ENCODE results near the gene XRCC4. TPM values are rescaled to one million over a fixed set of nuclear protein-coding genes. Genes with fewer than 3 reads are reported as not detected.

Gene XRCC4
- total RNA-seq, 1 donor, result 36.5 TPM

DNA sequence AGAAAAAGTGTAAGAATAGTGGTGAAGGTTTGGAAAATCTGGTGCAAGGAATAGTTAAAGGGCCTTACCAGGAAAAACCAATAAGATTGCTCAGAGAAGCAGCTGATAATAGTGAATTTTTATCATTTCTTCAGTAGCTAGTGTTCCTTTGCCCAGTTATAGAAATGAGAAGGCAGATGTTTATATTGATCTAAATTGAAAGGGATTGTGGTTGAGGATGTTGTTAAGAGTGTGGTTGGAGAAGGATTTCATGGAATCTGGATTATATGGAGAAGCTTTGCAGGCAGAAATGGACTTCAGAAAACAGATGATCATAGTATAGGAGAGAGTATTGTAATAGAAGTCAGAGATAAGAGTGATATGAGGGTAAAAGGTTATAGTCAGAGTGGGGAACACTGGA is 102.6 kb downstream of the XRCC4 start:
- H3K4me3 ChIP-seq (ENCODE audit: low read depth, low read length), result no peak overlapping the region
- peak; percentile 35 for DNase-seq (ENCODE audit: low read depth)
- TF ChIP-seq CTCF (IDR thresholded peaks at IDR 0.05; ENCODE audit: insufficient read depth, low read length), result no peak

DNA sequence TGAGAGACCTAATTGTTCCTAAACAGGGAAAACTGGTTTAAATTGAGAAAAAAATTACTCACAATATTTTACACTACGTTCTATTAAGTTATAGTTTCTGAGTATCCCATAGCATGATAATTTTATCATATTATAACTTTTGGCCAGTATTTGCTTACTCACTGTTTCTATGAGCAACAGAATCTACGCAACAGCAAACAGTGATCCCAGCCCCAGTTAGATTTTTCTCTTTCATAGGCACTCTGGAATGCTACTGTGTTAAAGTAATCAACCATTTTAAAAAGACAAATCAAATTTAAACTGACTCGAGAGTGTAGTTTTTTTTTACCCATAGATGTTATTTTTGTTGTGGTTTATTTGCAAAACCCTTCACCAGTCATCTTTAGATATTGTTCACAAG is 107.2 kb downstream of the XRCC4 start:
- H3K4me3 ChIP-seq (ENCODE audit: low read depth, low read length), result no peak overlapping the region
- DNase-seq (ENCODE audit: low read depth), result peak; percentile 4
- no peak for TF ChIP-seq CTCF (IDR thresholded peaks at IDR 0.05; ENCODE audit: insufficient read depth, low read length)

- no peak overlapping the region for H3K4me3 ChIP-seq (ENCODE audit: low read depth, low read length)
- no peak for DNase-seq (ENCODE audit: low read depth)
- TF ChIP-seq CTCF (IDR thresholded peaks at IDR 0.05; ENCODE audit: insufficient read depth, low read length), result no peak
Observed at GRCh38 chr5:83192947-83193346, 115.6 kb downstream of the XRCC4 start.

DNA sequence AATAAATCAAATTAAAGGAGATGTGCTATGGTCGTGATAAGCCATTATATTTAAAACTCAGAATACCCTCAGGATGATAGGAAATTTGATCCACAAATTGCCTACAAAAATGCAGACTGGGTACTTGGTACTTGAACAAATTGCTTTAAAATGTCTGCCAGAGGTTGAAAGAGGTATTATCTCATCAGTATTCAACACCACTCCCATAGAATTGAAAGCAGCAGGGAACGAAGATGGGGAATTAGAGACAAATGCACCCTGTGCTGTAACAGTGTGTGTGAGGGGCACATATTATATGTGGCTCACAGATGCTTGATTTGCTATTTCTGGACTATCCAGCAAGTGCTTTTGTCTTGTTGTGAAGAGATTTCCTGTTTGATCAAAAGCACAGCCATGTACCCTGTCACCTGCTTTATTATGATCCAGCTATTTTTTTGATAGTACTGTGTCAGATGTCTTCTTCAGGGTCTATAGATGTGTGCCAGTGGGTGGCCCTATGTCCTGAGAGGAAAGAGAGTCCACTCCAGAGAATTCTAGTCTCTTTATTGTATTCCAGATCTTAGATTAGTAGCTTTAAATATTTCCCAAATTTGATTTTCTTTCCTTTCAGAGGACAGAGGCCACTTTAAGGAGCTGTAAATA is 120.1 kb downstream of the XRCC4 start:
- no peak overlapping the region for H3K4me3 ChIP-seq (ENCODE audit: low read depth, low read length)
- no peak for DNase-seq (ENCODE audit: low read depth)
- no peak for TF ChIP-seq CTCF (IDR thresholded peaks at IDR 0.05; ENCODE audit: insufficient read depth, low read length)

DNA sequence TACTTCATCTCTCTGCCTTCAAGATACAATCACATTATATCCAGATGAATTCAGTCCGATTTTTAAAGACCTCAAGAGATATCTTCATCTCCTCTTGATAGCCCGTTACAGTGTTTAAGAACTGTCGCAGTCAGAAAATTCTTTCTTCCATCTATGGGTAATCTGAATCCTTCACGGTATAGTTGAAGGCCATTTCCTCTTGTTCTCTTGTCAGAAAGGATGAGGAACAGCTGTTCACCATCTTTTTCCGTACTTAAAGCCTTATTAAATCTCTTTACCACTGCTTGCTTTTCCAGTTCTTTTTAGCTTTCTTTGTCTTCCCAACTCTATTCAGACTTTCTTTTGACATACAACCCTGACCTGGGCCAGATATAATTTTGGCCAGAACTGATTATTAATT is 121.8 kb downstream of the XRCC4 start:
- no peak for DNase-seq (ENCODE audit: low read depth)
- no peak overlapping the region for H3K4me3 ChIP-seq (ENCODE audit: low read depth, low read length)
- no peak for TF ChIP-seq CTCF (IDR thresholded peaks at IDR 0.05; ENCODE audit: insufficient read depth, low read length)

- H3K4me3 ChIP-seq (ENCODE audit: low read depth, low read length), result no peak overlapping the region
- no peak for TF ChIP-seq CTCF (IDR thresholded peaks at IDR 0.05; ENCODE audit: insufficient read depth, low read length)
- DNase-seq (ENCODE audit: low read depth), result no peak
Observed at GRCh38 chr5:83204651-83205050, 127.3 kb downstream of the XRCC4 start.

GRCh38 chr5:83209963-83210362 is 132.6 kb downstream of the XRCC4 start:
- DNase-seq (ENCODE audit: low read depth), result no peak
- no peak overlapping the region for H3K4me3 ChIP-seq (ENCODE audit: low read depth, low read length)
- TF ChIP-seq CTCF (IDR thresholded peaks at IDR 0.05; ENCODE audit: insufficient read depth, low read length), result no peak

All from fibroblast of the aortic adventitia (primary cell).